Peyer's patch (tissue), 4 donors: Measurements from ENCODE around the gene CEMIP2.

Source experiments
- POLR2A ChIP-seq, 2 donors: fragments of 450-650 bp; IDR thresholded peaks; one replicate each; pipeline ENCODE4 v1.5.1; 2017; ENCODE audit warnings: antibody characterized with exemption in 2 of 2, mild to moderate bottlenecking in 2 of 2, moderate library complexity in 2 of 2
- TF ChIP-seq, protein P1 (sequence below), 6 experiments: fragments of 450-650 bp in 4 of 6; fragments of 200-600 bp in 2 of 6; sonication (generic) in 1 of 6; IDR thresholded peaks; one replicate each; pipeline ENCODE4 v1.5.1; 2017 to 2019; ENCODE audit warnings: antibody characterized with exemption in 6 of 6, mild to moderate bottlenecking in 3 of 6, moderate library complexity in 1 of 6

DNA sequence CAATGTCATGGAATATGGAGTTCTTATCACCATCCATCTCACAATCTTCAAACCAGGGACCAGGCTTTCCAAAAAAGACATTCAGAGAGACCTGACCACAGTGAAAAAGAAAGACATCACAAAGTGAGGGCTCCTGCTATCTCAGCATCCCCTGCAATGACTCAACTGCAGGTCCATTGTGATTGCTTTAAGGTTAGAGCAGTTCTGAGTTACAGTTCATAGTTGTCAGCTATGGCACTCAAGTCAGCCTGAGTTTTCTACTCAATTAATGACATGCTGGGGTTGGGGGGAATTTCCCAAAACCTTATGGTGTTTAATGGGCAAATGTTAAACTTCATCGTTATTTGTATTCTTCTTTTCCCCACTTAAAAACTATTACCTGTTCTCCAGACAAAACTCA lies 58.9 kb downstream of the CEMIP2 start:
- TF ChIP-seq POLR2A (IDR thresholded peaks at IDR 0.05): no peak
- TF ChIP-seq, protein P1, sequence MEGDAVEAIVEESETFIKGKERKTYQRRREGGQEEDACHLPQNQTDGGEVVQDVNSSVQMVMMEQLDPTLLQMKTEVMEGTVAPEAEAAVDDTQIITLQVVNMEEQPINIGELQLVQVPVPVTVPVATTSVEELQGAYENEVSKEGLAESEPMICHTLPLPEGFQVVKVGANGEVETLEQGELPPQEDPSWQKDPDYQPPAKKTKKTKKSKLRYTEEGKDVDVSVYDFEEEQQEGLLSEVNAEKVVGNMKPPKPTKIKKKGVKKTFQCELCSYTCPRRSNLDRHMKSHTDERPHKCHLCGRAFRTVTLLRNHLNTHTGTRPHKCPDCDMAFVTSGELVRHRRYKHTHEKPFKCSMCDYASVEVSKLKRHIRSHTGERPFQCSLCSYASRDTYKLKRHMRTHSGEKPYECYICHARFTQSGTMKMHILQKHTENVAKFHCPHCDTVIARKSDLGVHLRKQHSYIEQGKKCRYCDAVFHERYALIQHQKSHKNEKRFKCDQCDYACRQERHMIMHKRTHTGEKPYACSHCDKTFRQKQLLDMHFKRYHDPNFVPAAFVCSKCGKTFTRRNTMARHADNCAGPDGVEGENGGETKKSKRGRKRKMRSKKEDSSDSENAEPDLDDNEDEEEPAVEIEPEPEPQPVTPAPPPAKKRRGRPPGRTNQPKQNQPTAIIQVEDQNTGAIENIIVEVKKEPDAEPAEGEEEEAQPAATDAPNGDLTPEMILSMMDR (IDR thresholded peaks at IDR 0.05): no peak
